Activated T-helper 9 cell treated with anti-CD3 and anti-CD28 coated beads, Interleukin-2, amount 50 U/mL, for 16 hours (primary cell): ENCODE data around the gene CCDC191.

Experiments used
- DNase-seq: peaks from one replicate; pipeline ENCODE4 v3.0.0-alpha.2; 2020; ENCODE audit warnings: low read depth

The CCDC191 gene

GRCh38 chr3:114060906-114061655 is 4.8 kb upstream of the CCDC191 start:
- no peak for DNase-seq

DNA sequence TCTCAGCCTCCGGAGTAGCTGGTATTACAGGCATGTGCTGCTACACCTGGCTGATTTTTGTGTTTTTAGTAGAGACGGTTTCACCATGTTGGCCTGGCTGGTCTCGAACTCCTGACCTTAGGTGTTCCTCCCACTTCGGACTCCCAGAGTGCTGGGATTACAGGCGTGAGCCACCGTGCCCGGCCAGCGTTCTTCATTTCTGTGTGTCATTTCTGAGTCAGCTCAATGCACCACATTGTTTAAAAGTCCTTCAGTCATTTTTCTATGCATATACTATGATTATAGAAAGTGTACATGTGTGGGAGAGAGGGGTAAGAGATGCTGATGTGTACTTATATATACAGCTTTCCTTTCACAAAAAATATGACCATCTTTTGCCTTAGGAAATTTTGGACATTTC is 2.3 kb upstream of the CCDC191 start:
- no peak for DNase-seq

DNA sequence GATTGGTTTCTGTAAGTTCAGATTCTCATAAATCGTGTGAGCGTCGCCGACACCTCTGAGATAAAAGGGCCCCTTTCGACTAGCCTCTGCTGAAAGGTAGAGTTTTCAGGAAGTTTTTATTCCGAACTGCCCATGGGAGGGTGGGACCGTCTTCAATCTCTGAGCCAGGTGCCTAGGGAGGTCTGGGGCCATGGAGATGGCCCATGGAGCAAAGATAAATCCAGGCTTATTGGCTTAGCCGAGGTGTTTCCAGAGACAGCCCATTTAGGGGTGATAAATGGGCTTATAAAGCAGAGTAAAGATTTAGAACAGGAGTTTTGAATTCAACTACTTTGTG is 653 bp upstream of the CCDC191 start:
- no peak for DNase-seq

DNA sequence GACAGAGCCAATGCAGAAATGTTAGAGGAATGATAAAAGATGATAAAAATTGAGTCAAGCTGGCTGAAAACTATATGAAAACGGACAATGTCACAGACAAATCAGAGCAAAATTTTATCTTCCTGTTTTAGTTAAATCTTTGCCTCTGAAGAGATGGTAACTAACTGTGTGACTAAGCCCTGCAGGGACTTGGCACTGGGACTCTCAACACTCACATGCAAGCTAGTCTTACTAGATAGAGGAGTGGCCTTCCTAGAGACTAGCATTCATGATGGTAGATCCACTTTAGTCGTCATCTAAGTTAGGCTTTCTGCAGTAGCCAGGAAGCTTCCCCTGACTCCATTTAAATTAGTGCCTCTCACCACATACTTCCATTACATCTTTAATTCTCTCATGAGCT is 4.1 kb downstream of the CCDC191 start:
- DNase-seq = no peak

DNA sequence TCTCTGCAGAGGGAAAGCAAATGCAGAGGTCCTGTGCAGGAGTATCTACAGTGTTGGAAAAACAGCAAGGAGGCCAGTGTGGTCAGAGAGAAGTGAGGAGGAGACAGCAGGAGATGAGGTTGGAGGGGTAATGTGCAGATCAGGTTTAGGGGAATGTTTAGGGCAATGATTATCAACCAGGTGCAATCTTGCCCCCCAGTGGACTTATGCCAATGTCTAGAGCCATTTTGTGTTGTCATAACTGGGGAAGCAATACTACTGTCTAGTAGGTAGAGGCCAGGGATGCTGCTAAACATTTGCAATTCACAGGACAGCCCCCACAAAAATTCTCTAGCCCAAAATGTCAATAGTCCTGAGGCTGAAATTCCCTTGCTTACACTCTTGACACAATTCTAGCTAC is 13.1 kb downstream of the CCDC191 start:
- no peak for DNase-seq

DNA sequence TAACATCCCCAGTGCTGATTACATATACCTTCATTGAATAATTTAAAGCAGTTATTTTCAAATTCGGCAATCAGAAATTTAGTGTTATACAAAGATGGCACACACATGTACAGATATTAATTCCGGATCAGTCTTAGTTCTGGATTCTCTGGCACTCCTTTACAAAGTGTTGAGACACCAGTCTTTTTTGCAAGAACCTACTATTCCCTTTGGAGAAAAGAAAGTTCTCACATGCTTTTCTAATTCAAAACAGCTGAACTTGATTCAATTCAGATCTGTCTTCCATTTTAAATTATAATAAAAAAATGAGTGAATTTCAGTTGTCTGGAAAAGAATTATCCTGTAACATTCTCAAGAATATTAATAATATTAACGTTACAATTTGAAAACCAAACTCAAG is 20.4 kb downstream of the CCDC191 start:
- no peak for DNase-seq

GRCh38 chr3:114034787-114035545 is 21.4 kb downstream of the CCDC191 start:
- no peak for DNase-seq

DNA sequence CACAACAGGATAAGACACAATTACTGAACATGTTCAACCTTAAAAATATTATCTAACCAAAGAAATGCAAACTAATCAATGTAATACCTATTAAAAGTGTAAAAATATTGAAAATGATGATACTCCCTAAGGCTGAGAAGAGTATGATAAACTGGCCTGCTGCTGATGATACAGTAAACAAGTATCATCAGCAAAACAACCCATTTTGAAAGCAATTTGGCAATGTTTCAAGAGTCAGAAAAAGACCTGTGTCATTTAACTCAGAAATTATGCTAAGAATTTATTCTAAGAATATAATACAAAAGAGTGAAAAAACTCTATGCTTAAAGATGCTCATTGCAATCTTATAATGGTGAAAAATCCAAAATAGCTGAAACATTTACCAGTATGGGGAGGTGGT is 22.1 kb downstream of the CCDC191 start:
- DNase-seq = no peak

GRCh38 chr3:114033721-114034120 is 22.6 kb downstream of the CCDC191 start:
- DNase-seq = no peak

DNA sequence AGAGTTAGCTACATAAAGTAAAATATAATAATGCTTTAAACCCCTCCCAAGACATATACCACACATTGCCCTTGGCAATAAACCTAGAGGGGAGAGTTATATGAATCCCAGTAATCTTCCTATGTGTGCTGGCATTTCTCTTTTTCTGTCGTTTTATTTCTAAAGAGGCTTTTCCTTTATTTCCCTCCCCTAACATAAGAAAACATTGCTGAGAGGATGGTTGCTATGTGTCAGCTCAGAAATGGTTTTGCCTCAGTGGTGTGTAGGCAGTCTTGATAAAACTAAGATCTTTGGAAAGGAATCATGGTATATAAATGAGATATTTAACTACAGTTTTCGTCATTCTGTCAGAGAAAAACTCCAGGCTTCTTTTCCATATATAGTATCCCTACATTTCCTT is 30.0 kb downstream of the CCDC191 start:
- DNase-seq = no peak

DNA sequence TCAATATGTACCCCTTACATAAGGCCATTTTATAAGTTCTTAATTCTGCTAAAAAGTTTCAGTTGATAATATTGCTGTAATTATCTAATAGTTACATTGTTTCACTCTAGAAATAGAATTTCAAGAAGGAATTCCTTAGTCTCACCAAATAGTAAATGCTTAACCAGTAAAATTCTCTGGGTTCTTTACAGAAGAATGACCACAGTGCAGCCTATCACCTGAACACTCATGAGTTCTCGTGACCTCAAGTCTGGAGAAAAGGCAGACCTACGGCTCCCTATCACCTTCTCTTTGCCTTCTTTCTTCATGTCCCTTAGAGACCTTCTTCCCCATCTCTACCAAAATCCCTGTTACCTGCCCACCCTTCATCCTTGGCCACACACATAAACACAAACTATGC is 30.9 kb downstream of the CCDC191 start:
- DNase-seq = no peak

DNA sequence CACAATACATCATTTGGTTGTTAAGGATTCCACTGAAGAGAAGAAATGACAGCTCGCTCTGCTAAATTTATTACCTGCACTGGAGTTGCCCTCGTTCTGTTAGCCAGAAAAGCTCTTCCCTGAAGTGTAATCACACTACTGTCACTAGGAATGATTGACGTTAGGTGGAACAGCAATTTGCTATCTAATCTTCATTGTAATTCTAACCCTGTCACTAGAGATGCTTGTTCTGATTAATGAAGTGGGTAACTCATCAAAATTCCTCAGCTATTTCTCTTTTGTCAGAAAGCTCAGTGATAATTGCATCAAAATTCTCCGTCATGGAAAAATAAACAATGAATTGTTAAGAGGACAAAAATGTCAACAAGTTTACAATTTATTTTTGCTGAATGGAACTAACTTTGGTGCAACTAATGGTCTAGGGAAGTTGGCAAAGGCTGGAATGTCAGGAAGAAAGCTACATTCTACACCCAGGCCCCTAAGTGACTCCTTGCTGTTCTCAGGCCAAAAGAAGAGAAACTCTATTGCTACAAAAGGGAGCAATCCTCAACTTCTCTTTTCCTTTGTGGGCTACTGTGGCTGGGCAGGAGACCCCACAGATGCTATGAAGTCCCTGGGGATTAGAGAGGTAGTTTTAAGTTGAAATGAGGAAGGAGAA is 34.1 kb downstream of the CCDC191 start:
- no peak for DNase-seq

GRCh38 chr3:114020907-114021306 is 35.4 kb downstream of the CCDC191 start:
- no peak for DNase-seq

GRCh38 chr3:114019486-114019885 is 36.8 kb downstream of the CCDC191 start:
- no peak for DNase-seq

- no peak for DNase-seq
Measured at GRCh38 chr3:114014211-114014610, 42.1 kb downstream of the CCDC191 start.

DNA sequence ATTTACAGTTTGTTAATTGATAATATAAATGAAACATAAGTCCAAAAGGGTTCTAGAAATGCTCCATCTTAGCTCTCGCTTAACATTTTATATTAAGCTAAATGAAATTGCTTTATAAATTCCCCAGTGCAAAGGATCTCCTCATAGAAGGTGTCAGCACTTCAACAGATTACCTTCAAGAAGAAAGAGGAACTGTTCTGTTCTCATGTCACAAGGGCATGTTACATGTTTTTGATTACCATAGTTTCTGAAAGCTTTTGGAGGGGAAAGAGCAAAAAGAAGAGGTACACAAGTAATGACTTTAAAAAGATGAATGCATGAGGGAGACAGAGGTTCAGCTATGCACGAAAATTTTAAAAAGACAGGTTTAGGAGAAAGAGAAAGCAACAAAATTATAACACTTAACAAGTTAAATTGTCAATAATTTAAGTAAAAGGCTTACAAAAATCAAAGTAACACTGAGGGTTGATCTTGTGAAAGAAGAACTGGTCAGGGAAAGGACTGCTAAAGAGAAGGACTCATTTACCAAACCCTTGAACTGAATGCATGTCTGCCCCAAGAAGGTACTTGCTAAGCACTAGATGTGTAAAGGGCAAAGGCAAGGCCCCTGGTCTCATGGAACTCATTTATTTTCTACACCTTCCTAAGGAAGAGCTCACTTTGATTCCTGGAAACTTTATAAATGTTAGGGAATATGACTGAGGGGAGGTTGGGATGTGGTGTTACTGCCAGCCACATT is 45.1 kb downstream of the CCDC191 start:
- DNase-seq = no peak

DNA sequence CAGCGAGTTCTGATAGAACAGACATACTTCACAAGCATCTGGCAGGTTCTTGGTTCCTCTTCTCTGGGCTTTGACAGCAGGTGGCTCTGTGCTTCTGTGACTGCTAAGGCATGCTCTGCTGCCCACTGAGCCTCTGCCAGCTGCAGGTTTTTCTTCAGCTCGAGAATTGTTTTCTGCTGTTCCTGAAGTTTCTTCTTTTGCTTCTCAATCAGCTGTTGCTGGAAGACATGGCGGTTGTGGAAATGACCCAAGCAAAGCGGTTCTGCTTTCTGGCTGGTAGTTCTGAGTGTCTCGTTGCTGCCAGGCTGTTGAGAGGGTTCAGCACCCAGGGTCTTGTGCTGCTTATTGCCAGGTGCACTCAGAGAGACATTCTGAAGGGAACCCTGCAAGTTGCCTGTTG is 50.8 kb downstream of the CCDC191 start:
- no peak for DNase-seq

DNA sequence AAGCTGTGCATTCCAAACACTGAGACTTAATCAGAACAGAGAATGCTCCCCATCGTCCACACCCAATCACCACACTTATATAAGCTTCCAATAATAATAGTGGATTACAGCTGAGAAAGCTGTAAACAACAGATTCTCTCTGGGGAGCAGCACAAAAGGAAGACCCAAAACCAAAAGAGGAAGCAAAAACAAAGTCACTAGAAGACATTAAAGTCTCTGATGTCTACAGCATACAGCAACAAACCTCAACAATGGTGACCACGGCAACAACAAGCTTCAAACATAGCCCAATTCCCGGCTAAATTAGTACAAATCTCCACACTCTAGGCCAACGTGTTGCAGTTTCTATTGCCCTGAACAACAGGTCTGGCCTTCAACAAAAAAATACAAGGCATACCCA is 70.8 kb downstream of the CCDC191 start:
- DNase-seq = no peak

DNA sequence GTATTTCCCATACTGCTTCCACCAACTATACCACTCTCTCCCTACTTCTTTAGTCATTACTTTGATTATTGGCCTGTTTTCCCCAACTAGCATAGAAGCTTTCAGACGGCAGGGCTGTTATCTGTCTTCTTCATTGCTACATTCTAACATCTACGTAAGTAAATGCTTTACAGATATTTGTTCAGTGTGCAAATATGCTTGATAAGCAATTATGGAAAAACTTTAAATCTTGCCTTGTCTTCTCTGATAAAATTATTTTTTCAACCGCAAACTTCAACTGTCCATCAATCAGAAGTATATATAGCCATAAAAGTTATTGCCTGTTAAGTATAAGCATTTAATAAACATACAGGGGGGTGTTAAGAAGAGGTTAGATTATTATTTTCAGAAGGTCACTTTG is 72.8 kb downstream of the CCDC191 start:
- no peak for DNase-seq

GRCh38 chr3:113981803-113982202 is 74.5 kb downstream of the CCDC191 start:
- no peak for DNase-seq

DNA sequence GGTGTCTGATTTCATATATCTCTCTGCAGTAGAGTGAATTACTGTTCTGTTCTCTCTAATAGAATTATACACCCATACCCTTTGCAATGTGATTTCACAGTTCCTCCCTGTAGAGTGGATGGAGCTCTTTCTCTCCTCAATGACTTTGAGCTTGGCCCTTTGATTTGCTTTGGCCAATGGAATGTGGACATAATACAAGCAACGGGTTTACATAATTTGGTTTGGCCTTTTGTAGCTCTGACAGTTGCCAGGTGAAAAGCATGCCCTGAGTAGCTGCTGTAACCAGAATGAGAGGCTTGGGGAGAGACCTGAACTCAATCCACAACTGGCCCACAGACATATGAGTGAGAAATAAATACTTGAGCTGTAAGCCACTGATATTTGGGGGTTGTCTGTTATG is 76.4 kb downstream of the CCDC191 start:
- DNase-seq = no peak

DNA sequence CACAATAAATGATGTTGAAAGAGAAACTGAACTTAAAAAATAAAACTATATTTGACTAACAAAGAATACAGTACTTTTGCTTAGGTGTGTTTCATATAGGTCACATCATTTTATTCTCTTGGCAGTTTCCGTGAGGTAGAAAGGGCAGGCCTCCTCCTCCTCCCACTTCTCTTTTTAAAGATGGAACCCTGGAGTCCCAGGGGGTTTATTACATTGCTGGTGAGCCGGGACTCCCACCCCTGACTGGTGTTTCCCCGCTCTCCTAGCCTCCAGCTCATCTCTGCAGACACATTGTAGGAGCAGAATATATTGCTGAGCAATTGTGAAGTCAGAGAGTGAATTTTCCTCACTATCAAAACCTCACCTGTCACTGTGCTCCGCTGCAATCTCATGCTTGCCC is 78.5 kb downstream of the CCDC191 start:
- DNase-seq = no peak

- DNase-seq = no peak
Measured at GRCh38 chr3:113968986-113969385, 87.3 kb downstream of the CCDC191 start.
